GM12865 (cell line): ENCODE measurements around the gene GALE.
A peak's percentile ranks its signal among the peaks of the same experiment; 100 is the strongest.
"Not testable (repeated sequence)": the region's sequence is repeated elsewhere in the genome, so short reads cannot be mapped to it uniquely, and the experiment has no call there.

Experiments used
- DNase-seq: peaks from one replicate; pipeline ENCODE4 v3.0.0; 2010; ENCODE audit warnings: low read depth
- H3K4me3 ChIP-seq: 2 replicates; pipeline ENCODE4 v1.5.1; 2011; ENCODE audit warnings: mild to moderate bottlenecking, low read depth, low read length, control low read depth
- CTCF ChIP-seq: IDR thresholded peaks from 2 replicates; pipeline ENCODE4 v1.5.1; 2011; ENCODE audit warnings: low read length, control low read depth, low read depth, inconsistent platforms; ENCODE audit not compliant: insufficient read depth; ENCODE audit errors: missing control alignments

GALE gene

GRCh38 chr1:23807453-23807852, 6.9 kb upstream of the GALE start:
- H3K4me3 ChIP-seq: no peak overlapping the region
- TF ChIP-seq CTCF: no peak
- no peak for DNase-seq

- no peak for TF ChIP-seq CTCF
- no peak overlapping the region for H3K4me3 ChIP-seq
- no peak for DNase-seq
Observed at GRCh38 chr1:23806280-23806679, 5.7 kb upstream of the GALE start.

- TF ChIP-seq CTCF: no peak
- no peak for DNase-seq
- no peak overlapping the region for H3K4me3 ChIP-seq
Observed at GRCh38 chr1:23805025-23805424, 4.5 kb upstream of the GALE start.

- DNase-seq: no peak
- peak; percentile 34 for TF ChIP-seq CTCF
- no peak overlapping the region for H3K4me3 ChIP-seq
Observed at GRCh38 chr1:23804183-23804835, 3.8 kb upstream of the GALE start.

GRCh38 chr1:23803674-23804073, 3.1 kb upstream of the GALE start:
- no peak for TF ChIP-seq CTCF
- no peak for DNase-seq

GRCh38 chr1:23802809-23803342, 2.3 kb upstream of the GALE start:
- DNase-seq, H3K4me3 ChIP-seq: not testable (repeated sequence)

More at GRCh38 chr1:23803674-23804073, 3.1 kb upstream of the GALE start:
- H3K4me3 ChIP-seq: no peak overlapping the region

GRCh38 chr1:23801876-23802275, 1.3 kb upstream of the GALE start:
- no peak for DNase-seq
- TF ChIP-seq CTCF: no peak
- H3K4me3 ChIP-seq: no peak overlapping the region
